ENCODE data around the gene RCSD1. TPM values are rescaled to one million over a fixed set of nuclear protein-coding genes. Genes with fewer than 3 reads are reported as not detected.

The RCSD1 gene
- total and polyA plus RNA-seq, 12 donors, result 3.3 to 15.4 (median 9.4) TPM

GRCh38 chr1:167695147-167695546, 65.1 kb downstream of the RCSD1 start:
- WGBS, 4 donors, result 81 to 100% (median 87%) methylated on average over 2 of the region's 2 CpGs

GRCh38 chr1:167695756-167696561, 65.9 kb downstream of the RCSD1 start:
- Histone ChIP-seq H3K27me3 (no peaks in the 10 kb centered on the region), H3K4me3 (no peak overlapping the region), H3K36me3 (replicated peaks in 1 of 2) (peaks cover 0 to 6% of the 10 kb centered on the region in 2 donors), H3K27ac (no peak overlapping the region), H3K4me1 (replicated peaks in 1 of 2) (peaks cover 10 to 13% of the 10 kb centered on the region in 2 donors), H3K9me3 (replicated peaks in 1 of 3) (no peaks in the 10 kb centered on the region)
- no peak for DNase-seq
- intact Hi-C loops (cut with DNase I), result no loop called here
- 85 to 89% (median 88%) methylated on average over 7 of the region's 7 CpGs for WGBS, 4 donors
- TF ChIP-seq POLR2A (IDR thresholded peaks at IDR 0.05), result no peak
- TF ChIP-seq, protein P1, sequence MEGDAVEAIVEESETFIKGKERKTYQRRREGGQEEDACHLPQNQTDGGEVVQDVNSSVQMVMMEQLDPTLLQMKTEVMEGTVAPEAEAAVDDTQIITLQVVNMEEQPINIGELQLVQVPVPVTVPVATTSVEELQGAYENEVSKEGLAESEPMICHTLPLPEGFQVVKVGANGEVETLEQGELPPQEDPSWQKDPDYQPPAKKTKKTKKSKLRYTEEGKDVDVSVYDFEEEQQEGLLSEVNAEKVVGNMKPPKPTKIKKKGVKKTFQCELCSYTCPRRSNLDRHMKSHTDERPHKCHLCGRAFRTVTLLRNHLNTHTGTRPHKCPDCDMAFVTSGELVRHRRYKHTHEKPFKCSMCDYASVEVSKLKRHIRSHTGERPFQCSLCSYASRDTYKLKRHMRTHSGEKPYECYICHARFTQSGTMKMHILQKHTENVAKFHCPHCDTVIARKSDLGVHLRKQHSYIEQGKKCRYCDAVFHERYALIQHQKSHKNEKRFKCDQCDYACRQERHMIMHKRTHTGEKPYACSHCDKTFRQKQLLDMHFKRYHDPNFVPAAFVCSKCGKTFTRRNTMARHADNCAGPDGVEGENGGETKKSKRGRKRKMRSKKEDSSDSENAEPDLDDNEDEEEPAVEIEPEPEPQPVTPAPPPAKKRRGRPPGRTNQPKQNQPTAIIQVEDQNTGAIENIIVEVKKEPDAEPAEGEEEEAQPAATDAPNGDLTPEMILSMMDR (IDR thresholded peaks at IDR 0.05), result no peak

More at GRCh38 chr1:167695147-167695546, 65.1 kb downstream of the RCSD1 start:
- TF ChIP-seq, protein P1 (IDR thresholded peaks at IDR 0.05), result no peak
- no peak for TF ChIP-seq POLR2A (IDR thresholded peaks at IDR 0.05)
- Histone ChIP-seq H3K36me3 (replicated peaks in 1 of 2) (peaks cover 0 to 6% of the 10 kb centered on the region in 2 donors), H3K4me3 (no peak overlapping the region), H3K9me3 (replicated peaks in 1 of 3) (no peaks in the 10 kb centered on the region), H3K27ac (no peak overlapping the region), H3K27me3 (no peaks in the 10 kb centered on the region), H3K4me1 (replicated peaks in 1 of 2) (peaks cover 10 to 13% of the 10 kb centered on the region in 2 donors)
- no peak for DNase-seq
- intact Hi-C loops (cut with DNase I), result no loop called here

GRCh38 chr1:167697667-167698141, 67.7 kb downstream of the RCSD1 start:
- Histone ChIP-seq H3K36me3 (replicated peaks in 1 of 2) (peaks cover 0 to 5% of the 10 kb centered on the region in 2 donors), H3K27ac (peak overlapping the region in 1 of 5 donors; percentile 18), H3K9me3 (replicated peaks in 1 of 3) (no peaks in the 10 kb centered on the region), H3K27me3 (no peaks in the 10 kb centered on the region), H3K4me1 (replicated peaks in 1 of 2) (peaks cover 10 to 13% of the 10 kb centered on the region in 2 donors), H3K4me3 (no peak overlapping the region)
- TF ChIP-seq, protein P1 (IDR thresholded peaks at IDR 0.05), result no peak
- TF ChIP-seq POLR2A (IDR thresholded peaks at IDR 0.05), result no peak
- 31 to 38% (median 35%) methylated on average over 12 to 14 of the region's 14 CpGs for WGBS, 4 donors
- DNase-seq, result peak; percentile 66 to 92 (median 84)
- intact Hi-C loops (cut with DNase I), result no loop called here

DNA sequence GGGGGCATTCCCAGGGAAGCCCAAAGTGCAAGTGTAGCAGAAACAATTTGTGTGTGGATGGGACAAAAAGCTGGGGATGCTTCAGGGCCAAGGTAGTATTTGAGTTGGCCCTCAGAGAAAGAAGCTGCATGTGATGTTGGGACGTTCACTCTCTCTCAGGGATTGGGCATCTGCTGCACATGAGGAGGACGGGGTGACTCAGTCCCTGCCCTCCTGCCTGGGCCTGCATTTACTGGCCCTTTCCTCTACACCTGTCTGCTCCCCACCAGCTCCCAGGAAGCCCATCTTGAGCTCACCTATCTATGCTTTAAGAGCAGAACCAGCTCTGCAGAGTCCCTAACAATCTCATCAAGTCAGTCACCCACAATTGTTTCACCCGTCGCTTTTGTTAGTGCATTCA, 68.3 kb downstream of the RCSD1 start:
- no peak for TF ChIP-seq POLR2A (IDR thresholded peaks at IDR 0.05)
- TF ChIP-seq, protein P1 (IDR thresholded peaks at IDR 0.05), result no peak
- no peak for DNase-seq
- Histone ChIP-seq H3K9me3 (replicated peaks in 1 of 3) (no peaks in the 10 kb centered on the region), H3K27ac (no peak overlapping the region), H3K4me1 (replicated peaks in 1 of 2) (peaks cover 10 to 13% of the 10 kb centered on the region in 2 donors), H3K27me3 (no peaks in the 10 kb centered on the region), H3K36me3 (replicated peaks in 1 of 2) (no peaks in the 10 kb centered on the region), H3K4me3 (no peak overlapping the region)
- intact Hi-C loops (cut with DNase I), result no loop called here
- 93 to 96% (median 95%) methylated on average over 4 of the region's 4 CpGs for WGBS, 4 donors
